ENCODE data around the gene PRAC2.

PRAC2 gene

DNA sequence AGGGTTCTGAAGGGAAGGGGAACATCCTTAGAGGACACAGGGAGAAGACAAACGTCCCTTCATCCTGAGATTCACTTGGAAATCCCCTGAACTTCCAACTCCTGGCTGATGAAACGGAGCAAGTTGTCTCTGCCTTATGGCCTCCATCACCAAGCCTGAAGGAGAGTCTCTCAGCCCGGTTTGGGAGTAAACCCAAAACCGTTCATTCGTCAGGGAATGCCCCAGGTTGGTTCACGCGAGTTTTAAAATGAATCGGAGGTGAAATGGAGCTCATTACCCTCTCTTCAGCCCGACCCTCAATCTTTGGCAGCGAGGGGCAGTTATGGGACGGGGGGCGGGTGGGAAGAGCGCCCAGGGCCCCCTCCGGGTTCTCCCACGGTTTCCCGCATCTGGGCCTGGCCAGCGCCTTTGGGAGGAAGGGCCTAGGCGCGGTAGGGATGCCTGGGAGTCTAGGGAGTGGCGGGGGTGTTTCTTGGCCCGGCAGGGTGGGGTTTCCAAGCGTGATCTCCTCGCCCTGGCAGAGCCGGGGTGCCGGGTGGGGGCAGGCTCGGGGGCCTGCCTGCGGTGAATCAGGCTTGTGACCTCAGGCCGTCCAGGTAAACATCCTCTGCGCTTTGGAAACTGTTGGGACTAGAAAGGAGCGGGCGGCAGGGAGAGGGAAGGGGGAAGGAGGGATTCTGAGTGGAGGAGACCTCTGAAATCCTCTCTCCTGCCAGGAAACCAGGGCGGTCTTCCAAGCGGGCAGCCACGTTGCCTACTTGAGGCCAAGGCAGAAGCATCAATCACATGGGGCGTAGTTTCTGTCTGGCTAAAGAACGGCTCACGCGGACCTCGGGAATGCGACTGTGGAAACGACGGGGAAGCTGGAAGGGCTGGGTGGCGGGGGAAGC lies 29.7 kb downstream of the PRAC2 start:
- TF ChIP-seq, protein P1, sequence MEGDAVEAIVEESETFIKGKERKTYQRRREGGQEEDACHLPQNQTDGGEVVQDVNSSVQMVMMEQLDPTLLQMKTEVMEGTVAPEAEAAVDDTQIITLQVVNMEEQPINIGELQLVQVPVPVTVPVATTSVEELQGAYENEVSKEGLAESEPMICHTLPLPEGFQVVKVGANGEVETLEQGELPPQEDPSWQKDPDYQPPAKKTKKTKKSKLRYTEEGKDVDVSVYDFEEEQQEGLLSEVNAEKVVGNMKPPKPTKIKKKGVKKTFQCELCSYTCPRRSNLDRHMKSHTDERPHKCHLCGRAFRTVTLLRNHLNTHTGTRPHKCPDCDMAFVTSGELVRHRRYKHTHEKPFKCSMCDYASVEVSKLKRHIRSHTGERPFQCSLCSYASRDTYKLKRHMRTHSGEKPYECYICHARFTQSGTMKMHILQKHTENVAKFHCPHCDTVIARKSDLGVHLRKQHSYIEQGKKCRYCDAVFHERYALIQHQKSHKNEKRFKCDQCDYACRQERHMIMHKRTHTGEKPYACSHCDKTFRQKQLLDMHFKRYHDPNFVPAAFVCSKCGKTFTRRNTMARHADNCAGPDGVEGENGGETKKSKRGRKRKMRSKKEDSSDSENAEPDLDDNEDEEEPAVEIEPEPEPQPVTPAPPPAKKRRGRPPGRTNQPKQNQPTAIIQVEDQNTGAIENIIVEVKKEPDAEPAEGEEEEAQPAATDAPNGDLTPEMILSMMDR (conservative IDR thresholded peaks at IDR 0.05; ENCODE audit: control insufficient read depth, insufficient read depth, low read depth, low read length) = no peak
- no peak for DNase-seq (ENCODE audit: low read depth)

DNA sequence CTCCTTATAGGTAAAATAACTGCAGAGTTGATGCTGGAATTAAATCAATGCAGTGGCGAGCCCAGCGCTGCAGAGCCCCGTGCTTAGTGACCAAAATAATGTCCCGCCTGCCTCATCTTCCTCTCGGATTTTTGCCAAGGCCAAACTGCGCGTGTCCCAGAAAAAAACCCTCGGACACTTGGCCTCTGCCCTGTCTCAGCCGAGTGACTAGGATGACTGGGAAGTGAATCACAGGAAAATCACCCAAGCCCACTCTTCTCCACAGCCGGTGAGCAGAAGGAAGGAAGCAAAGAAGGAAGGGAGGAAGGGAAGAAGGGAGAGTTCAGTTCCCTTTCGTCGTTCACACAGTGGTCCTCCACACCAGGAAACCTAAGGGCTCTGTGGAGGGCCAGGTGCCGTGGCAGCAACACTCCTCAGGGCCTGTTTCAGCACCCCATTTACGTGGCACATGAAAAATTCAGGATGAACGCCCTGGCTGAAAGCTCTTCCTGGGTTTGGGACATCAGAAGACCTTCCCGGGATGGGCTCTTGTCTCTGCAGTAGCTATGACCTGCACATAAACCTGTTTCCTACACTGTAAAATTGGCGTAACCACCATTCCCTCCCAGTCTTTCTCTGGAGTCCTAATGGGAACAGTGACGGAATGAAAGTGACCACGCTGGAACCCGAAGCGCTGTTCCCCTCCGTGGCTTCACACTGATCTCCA lies 31.0 kb downstream of the PRAC2 start:
- DNase-seq (ENCODE audit: low read depth) = peak; percentile 14

More for the DNA sequence above, 29.7 kb downstream of the PRAC2 start:
- H3K4me3 ChIP-seq (ENCODE audit: control insufficient read depth, low read depth, low read length) = no peak overlapping the region

DNA sequence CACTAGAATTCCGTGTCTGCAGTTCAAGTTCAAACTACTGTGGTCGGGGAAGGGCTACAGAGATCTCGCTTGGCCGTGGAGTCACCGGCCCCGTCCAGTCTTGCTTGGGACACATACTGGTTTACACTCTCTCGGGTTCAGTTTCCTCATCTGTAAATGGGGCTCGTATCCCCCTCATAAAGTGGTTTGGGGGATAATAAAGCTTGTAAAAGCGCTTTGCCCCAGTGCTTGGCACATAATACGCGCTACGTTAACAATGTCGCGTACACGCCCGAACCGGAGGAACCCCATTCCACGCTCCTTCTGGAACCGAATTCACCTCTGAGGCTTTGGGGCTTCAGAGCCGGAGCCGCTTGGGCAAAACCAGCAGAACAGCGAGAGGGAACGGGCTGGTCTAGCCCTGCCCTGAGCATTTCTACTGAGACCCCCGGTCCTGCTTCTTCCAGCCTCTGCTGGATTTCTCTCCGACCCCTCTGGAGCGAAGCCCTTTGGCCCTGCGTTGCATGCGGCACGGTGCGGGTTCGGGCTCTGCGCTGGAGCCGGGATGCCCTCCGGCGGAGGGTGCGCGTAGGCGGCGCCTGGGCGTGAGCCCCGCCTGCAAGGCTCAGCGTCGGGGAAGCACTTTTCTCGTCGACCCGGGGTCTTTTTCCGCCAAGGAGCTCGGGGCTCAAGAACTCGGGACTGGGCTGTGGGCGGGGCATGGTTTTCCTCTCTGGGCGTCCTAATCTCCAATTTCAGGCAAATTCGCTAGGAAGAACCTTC lies 31.7 kb downstream of the PRAC2 start:
- no peak overlapping the region for H3K4me3 ChIP-seq (ENCODE audit: control insufficient read depth, low read depth, low read length)
- TF ChIP-seq, protein P1 (conservative IDR thresholded peaks at IDR 0.05; ENCODE audit: control insufficient read depth, insufficient read depth, low read depth, low read length) = no peak
- no peak for DNase-seq (ENCODE audit: low read depth)

More for the DNA sequence above, 31.0 kb downstream of the PRAC2 start:
- no peak overlapping the region for H3K4me3 ChIP-seq (ENCODE audit: control insufficient read depth, low read depth, low read length)
- TF ChIP-seq, protein P1 (conservative IDR thresholded peaks at IDR 0.05; ENCODE audit: control insufficient read depth, insufficient read depth, low read depth, low read length) = no peak

DNA sequence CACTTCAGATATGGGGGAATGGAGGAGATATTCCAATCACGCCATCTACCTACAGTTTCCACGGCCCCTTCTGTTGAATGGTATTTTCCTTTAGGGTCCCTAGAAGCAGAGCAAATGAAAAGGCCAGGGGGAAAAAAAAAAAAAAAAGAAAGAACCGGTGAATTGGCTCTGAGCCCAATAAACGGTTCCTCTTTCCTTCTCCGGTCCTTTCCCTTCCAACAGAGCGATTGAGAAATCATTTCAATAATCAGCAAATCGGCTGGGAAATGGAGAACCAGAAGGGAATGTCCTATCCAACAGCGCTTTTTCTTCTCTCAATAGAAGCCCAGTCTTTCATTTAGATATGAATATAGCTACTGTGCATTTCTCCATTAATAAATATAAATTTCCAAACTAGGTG lies 32.4 kb downstream of the PRAC2 start:
- TF ChIP-seq, protein P1 (conservative IDR thresholded peaks at IDR 0.05; ENCODE audit: control insufficient read depth, insufficient read depth, low read depth, low read length) = no peak
- no peak for DNase-seq (ENCODE audit: low read depth)
- no peak overlapping the region for H3K4me3 ChIP-seq (ENCODE audit: control insufficient read depth, low read depth, low read length)

DNA sequence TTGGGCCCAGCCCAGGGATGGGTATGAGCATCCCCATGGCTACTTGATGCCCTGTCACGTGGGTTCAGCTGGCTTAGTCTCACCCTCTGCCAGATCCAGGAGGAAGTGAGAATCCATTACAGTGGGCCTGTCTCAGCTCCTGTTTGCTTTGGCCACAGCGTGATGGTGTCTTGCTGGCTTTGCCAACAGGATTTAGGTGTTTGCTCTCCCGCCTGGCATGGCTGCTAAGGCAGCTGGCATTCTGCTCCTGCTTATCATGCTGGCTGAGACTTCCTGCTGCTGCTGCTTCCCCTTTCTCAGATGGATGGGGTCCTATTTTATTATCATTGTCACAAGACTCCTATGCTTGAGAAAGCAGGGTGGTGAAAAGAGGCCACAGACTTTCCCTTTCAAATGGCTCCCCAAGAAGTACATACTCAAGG lies 33.9 kb downstream of the PRAC2 start:
- H3K4me3 ChIP-seq (ENCODE audit: control insufficient read depth, low read depth, low read length) = no peak overlapping the region
- TF ChIP-seq, protein P1 (conservative IDR thresholded peaks at IDR 0.05; ENCODE audit: control insufficient read depth, insufficient read depth, low read depth, low read length) = no peak
- DNase-seq (ENCODE audit: low read depth) = no peak

DNA sequence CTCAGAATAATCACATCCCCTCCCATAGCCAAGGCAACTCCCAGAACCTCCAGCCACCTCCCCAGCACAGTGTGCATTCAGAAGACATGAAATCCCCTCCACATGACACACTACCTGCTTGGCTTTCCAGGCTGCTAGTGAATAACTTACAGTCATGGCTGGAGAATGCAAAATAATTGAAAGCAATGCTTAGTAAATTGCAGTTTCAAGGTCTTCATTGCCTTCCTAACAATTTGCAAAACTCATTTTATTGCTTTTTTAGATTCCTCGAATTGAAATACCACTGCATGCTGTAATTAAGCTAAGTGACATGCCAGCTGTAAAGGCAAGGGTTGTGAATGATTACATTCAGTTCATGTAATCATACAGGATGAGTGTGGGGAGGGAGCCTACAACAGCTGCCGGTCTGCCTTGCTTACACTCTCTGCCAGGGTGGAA lies 34.6 kb downstream of the PRAC2 start:
- no peak for DNase-seq (ENCODE audit: low read depth)
- TF ChIP-seq, protein P1 (conservative IDR thresholded peaks at IDR 0.05; ENCODE audit: control insufficient read depth, insufficient read depth, low read depth, low read length) = no peak

More for the DNA sequence above, 34.6 kb downstream of the PRAC2 start:
- H3K4me3 ChIP-seq (ENCODE audit: control insufficient read depth, low read depth, low read length) = no peak overlapping the region
